ENCODE measurements around the gene USP46.

DNA sequence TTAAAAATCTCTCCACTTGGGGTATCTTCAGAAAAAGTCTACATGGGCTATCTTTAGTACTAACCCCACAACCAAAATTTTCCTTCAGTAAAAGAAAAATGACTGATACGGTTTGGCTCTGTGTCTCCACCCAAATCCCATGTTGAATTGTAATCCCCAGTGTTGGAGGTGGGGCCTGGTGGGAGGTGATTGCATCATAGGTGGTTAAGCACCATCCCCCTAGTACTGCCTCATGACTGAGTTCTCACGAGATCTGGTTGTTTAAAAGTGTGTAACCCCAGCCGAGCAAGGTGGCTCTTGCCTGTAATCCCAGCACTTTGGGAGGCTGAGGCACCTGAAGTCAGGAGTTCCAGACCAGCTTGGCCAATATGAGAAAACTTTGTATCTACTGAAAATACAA, 66.8 kb downstream of the USP46 start:
- TF ChIP-seq BHLHE40 (IDR thresholded peaks at IDR 0.05; ENCODE audit: low read depth, low read length) = no peak
- TF ChIP-seq, protein P1, sequence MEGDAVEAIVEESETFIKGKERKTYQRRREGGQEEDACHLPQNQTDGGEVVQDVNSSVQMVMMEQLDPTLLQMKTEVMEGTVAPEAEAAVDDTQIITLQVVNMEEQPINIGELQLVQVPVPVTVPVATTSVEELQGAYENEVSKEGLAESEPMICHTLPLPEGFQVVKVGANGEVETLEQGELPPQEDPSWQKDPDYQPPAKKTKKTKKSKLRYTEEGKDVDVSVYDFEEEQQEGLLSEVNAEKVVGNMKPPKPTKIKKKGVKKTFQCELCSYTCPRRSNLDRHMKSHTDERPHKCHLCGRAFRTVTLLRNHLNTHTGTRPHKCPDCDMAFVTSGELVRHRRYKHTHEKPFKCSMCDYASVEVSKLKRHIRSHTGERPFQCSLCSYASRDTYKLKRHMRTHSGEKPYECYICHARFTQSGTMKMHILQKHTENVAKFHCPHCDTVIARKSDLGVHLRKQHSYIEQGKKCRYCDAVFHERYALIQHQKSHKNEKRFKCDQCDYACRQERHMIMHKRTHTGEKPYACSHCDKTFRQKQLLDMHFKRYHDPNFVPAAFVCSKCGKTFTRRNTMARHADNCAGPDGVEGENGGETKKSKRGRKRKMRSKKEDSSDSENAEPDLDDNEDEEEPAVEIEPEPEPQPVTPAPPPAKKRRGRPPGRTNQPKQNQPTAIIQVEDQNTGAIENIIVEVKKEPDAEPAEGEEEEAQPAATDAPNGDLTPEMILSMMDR (conservative IDR thresholded peaks at IDR 0.05; ENCODE audit: low read depth, low read length) = no peak
- TF ChIP-seq FOS (IDR thresholded peaks at IDR 0.05; ENCODE audit: low read depth, low read length) = no peak
- TF ChIP-seq SMC3 (IDR thresholded peaks at IDR 0.05; ENCODE audit: low read depth, low read length) = no peak
- no peak for TF ChIP-seq MXI1 (IDR thresholded peaks at IDR 0.05; ENCODE audit: borderline replicate concordance, low read depth, low read length)
- no peak for TF ChIP-seq ELK1 (IDR thresholded peaks at IDR 0.05; ENCODE audit: borderline replicate concordance, low read depth, low read length)
